Measurements from ENCODE around the gene ADCY7. TPM values are rescaled to one million over a fixed set of nuclear protein-coding genes. Genes with fewer than 3 reads are reported as not detected.

Gene ADCY7
- total RNA-seq, 1 experiment from 2014 or later: 4.0 TPM

DNA sequence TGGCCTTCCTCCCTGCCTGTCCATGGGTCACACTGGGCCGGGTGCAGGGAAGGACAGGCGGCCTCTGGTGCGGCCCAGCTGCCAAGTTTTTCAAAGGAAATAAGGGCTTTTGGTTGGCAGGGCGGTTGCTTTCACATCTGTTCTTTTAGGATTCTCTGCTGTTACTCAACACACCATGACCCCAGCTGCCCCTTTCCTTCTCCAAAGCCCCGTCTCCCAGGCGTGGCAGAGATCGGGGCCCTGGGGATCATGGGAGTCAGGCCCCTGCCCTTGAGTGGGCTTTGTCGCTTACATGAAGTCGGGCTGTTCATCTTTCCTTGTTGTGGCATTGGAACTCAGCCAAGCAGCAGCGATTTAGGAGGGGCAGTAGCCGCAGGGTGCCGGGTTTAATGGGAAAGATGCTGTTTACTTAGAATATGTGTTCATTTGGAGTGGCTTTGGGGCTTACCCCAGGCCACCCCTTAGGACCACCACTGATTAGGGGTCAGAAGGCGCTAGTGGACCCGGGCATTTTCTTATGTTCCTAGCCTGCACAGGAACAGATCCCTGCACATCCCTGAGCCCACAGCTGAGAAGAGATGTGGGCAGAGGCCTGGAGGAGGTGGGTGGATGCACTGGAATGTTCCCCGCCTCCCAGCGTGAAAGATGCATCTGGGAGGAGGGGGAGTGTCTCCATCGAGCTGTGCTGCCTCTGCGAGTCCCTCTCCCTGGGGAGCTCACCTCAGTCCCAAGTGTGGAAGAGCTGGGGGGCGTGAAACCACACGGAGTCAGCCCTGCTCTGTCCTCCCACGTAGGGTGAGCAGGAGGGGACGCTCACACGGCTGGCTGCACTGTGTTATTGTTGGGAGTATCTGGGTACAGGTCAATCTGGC, 6.8 kb upstream of the ADCY7 start:
- no peak overlapping the region for H3K4ac ChIP-seq (ENCODE audit: low read depth, low read length)
- H2BK15ac ChIP-seq (ENCODE audit: low read depth, low read length): no peak overlapping the region
- Mint-ChIP-seq H3K9me3 (peaks cover 0 to 2% of the 10 kb centered on the region in 2 experiments; a peak in 1 of 5 replicates), H3K27me3 (ENCODE audit: low read depth) (peaks cover 3% of the 10 kb centered on the region; the same call in 1 of the 2 replicates), H3K4me3 (no peak overlapping the region), H3K4me1 (peaks cover 8 to 17% of the 10 kb centered on the region in 2 experiments), H3K36me3 (ENCODE audit: insufficient read depth in 1 of 3, low read depth in 3 of 3) (no peaks in the 10 kb centered on the region), H3K27ac (peak overlapping the region in 1 of 3 experiments; percentile 53; a peak in 1 of 7 replicates)
- no peak overlapping the region for H2BK120ac ChIP-seq (ENCODE audit: low read depth, low read length, poor library complexity, severe bottlenecking)
- WGBS (ENCODE audit: extremely low coverage, insufficient read length, low lambda C conversion rate): no CpG with 5 or more reads among the region's 23 CpGs
- no peak overlapping the region for H4K91ac ChIP-seq (ENCODE audit: insufficient read length, low read depth, low read length)
- no peak overlapping the region for H4K5ac ChIP-seq (ENCODE audit: insufficient read length, low read depth, low read length)
- no peak overlapping the region for H2BK20ac ChIP-seq (ENCODE audit: low read depth, low read length, poor library complexity, severe bottlenecking)
- H3K79me2 ChIP-seq (ENCODE audit: insufficient read depth, low read length): no peaks in the 10 kb centered on the region
- H3K27ac ChIP-seq (ENCODE audit: insufficient read length, low read depth, low read length): no peak overlapping the region
- no peak overlapping the region for H2BK5ac ChIP-seq (ENCODE audit: insufficient read length, low read length)
- no peaks in the 10 kb centered on the region for H3K9me3 ChIP-seq (ENCODE audit: control insufficient read depth, low read depth, low read length)
- no peak overlapping the region for H3K23ac ChIP-seq (ENCODE audit: insufficient read length, low read depth, low read length)
- H3K9ac ChIP-seq (ENCODE audit: extremely low read depth, insufficient read length, low read length): no peak overlapping the region
- H3K27me3 ChIP-seq (ENCODE audit: insufficient read depth, low read length): no peaks in the 10 kb centered on the region
- H3K23me2 ChIP-seq (ENCODE audit: insufficient read length, low read depth, low read length, poor library complexity, severe bottlenecking): no peaks in the 10 kb centered on the region
- no peak for DNase-seq
- H3K79me1 ChIP-seq (ENCODE audit: insufficient read depth, low read depth, low read length, poor library complexity, severe bottlenecking): no peaks in the 10 kb centered on the region
- no peak overlapping the region for H2BK12ac ChIP-seq (ENCODE audit: insufficient read length, low read depth, low read length)
- H4K8ac ChIP-seq (replicated peaks; ENCODE audit: insufficient read length, low read depth, low read length): no peak overlapping the region
- H2AK5ac ChIP-seq (ENCODE audit: insufficient read length, low read length): no peak overlapping the region
- no peak overlapping the region for H2AFZ ChIP-seq (ENCODE audit: low read length)
- H3K56ac ChIP-seq (ENCODE audit: insufficient read length, low read depth, low read length): no peak overlapping the region
- H3T11ph ChIP-seq (ENCODE audit: low read length): no peak overlapping the region
- no peaks in the 10 kb centered on the region for H4K20me1 ChIP-seq (ENCODE audit: control insufficient read depth, insufficient read depth, insufficient read length)
- H3K4me1 ChIP-seq (ENCODE audit: insufficient read depth, low read length): no peaks in the 10 kb centered on the region; the same call in 1 of the 2 replicates
- no peak overlapping the region for H3K18ac ChIP-seq (ENCODE audit: insufficient read length, low read depth, low read length)
- H3K4me2 ChIP-seq (ENCODE audit: insufficient read depth, insufficient read length, low read length): no peak overlapping the region
- TF ChIP-seq CTCF (conservative IDR thresholded peaks at IDR 0.05): no peak
- H3K14ac ChIP-seq (ENCODE audit: insufficient read depth, low read length): no peak overlapping the region; the same call in 1 of the 2 replicates

All from H9 (cell line).